GM18517 (cell line): ENCODE results near the gene DCAF4.
A peak's percentile ranks its signal among the peaks of the same experiment; 100 is the strongest.

Experiments
- ATAC-seq: cut with Tn5 transposase; IDR thresholded peaks from one replicate; pipeline ENCODE4 v1.9.1; 2021; ENCODE audit warnings: mild to moderate bottlenecking, moderate library complexity; ENCODE audit not compliant: unreplicated experiment

The DCAF4 gene

GRCh38 chr14:72894623-72895378 is 31.5 kb upstream of the DCAF4 start:
- ATAC-seq, result no peak

GRCh38 chr14:72898448-72898847 is 27.8 kb upstream of the DCAF4 start:
- ATAC-seq, result no peak

- ATAC-seq, result no peak
Observed at GRCh38 chr14:72901361-72901760, 24.9 kb upstream of the DCAF4 start.

GRCh38 chr14:72902801-72903530 is 23.3 kb upstream of the DCAF4 start:
- ATAC-seq, result no peak

- no peak for ATAC-seq
Observed at GRCh38 chr14:72903716-72904115, 22.5 kb upstream of the DCAF4 start.

- no peak for ATAC-seq
Observed at GRCh38 chr14:72904218-72904617, 22.0 kb upstream of the DCAF4 start.

GRCh38 chr14:72904840-72905561 is 21.3 kb upstream of the DCAF4 start:
- no peak for ATAC-seq

- no peak for ATAC-seq
Observed at GRCh38 chr14:72906316-72906715, 19.9 kb upstream of the DCAF4 start.

GRCh38 chr14:72906879-72907278 is 19.4 kb upstream of the DCAF4 start:
- no peak for ATAC-seq

- no peak for ATAC-seq
Observed at GRCh38 chr14:72907886-72908285, 18.4 kb upstream of the DCAF4 start.

GRCh38 chr14:72909163-72909562 is 17.1 kb upstream of the DCAF4 start:
- no peak for ATAC-seq

GRCh38 chr14:72913809-72914208 is 12.5 kb upstream of the DCAF4 start:
- no peak for ATAC-seq

- ATAC-seq, result no peak
Observed at GRCh38 chr14:72916174-72916573, 10.1 kb upstream of the DCAF4 start.

GRCh38 chr14:72917094-72917802 is 9.0 kb upstream of the DCAF4 start:
- no peak for ATAC-seq

GRCh38 chr14:72920008-72920407 is 6.3 kb upstream of the DCAF4 start:
- ATAC-seq, result no peak

- no peak for ATAC-seq
Observed at GRCh38 chr14:72921396-72921795, 4.9 kb upstream of the DCAF4 start.

GRCh38 chr14:72924337-72924736 is 1.9 kb upstream of the DCAF4 start:
- ATAC-seq, result no peak

- ATAC-seq, result no peak
Observed at GRCh38 chr14:72925171-72925759, 999 bp upstream of the DCAF4 start.

- ATAC-seq, result peak; percentile 31
Observed at GRCh38 chr14:72925815-72926291, 411 bp upstream of the DCAF4 start.

- no peak for ATAC-seq
Observed at GRCh38 chr14:72928872-72929271, 2.6 kb downstream of the DCAF4 start.
